Heart right ventricle (tissue), 16 donors: ENCODE measurements around the gene PDE7B. TPM values are rescaled to one million over a fixed set of nuclear protein-coding genes. Genes with fewer than 3 reads are reported as not detected.

Source experiments
- ATAC-seq, 8 donors: fragments of 200-7000 bp; cut with Tn5 transposase; one replicate each; pipeline ENCODE4 v1.9.1; 2020; ENCODE audit warnings: mild to moderate bottlenecking in 8 of 8, moderate library complexity in 8 of 8, moderate number of reproducible peaks in 1 of 8
- DNase-seq, 2 donors: peaks; one replicate each; pipeline ENCODE4 v3.0.0-alpha.2; 2020
- H3K27ac ChIP-seq, 10 donors: fragments of 200-600 bp; sonication (generic) in 2 of 10; one replicate each; pipeline versions ENCODE4 v1.5.0 to v1.8.0; 2020 to 2022; ENCODE audit warnings: mild to moderate bottlenecking in 3 of 10
- H3K27me3 ChIP-seq, 7 donors: fragments of 200-600 bp; one replicate each; pipeline ENCODE4 v1.8.0; 2021 to 2022; ENCODE audit warnings: mild to moderate bottlenecking in 2 of 7
- H3K36me3 ChIP-seq, 9 donors: fragments of 200-600 bp; sonication (generic) in 1 of 9; one replicate each; pipeline versions ENCODE4 v1.5.0 to v1.8.0; 2020 to 2022; ENCODE audit warnings: mild to moderate bottlenecking in 2 of 9
- H3K4me1 ChIP-seq, 9 donors: fragments of 200-600 bp; sonication (generic) in 1 of 9; one replicate each; pipeline versions ENCODE4 v1.5.0 to v1.8.0; 2020 to 2022; ENCODE audit warnings: mild to moderate bottlenecking in 4 of 9
- H3K4me3 ChIP-seq, 10 donors: fragments of 200-600 bp; sonication (generic) in 2 of 10; one replicate each; pipeline versions ENCODE4 v1.5.0 to v1.8.0; 2020 to 2022; ENCODE audit warnings: mild to moderate bottlenecking in 7 of 10, moderate library complexity in 2 of 10
- H3K9me3 ChIP-seq, 11 donors: fragments of 200-600 bp in 10 of 11; sonication (generic) in 2 of 11; one replicate each; pipeline versions ENCODE4 v1.5.0 to v1.8.0; 2013 to 2022; ENCODE audit warnings: mild to moderate bottlenecking in 2 of 11, control low read depth in 1 of 11, moderate library complexity in 1 of 11
- CTCF ChIP-seq, 9 donors: fragments of 200-600 bp; sonication (generic) in 2 of 9; IDR thresholded peaks; one replicate each; pipeline versions ENCODE4 v1.5.0 to v1.8.0; 2021 to 2022; ENCODE audit warnings: antibody characterized with exemption in 9 of 9, mild to moderate bottlenecking in 5 of 9, moderate library complexity in 1 of 9
- WGBS, 2 donors: extraction: QIAGEN DNeasy Blood & Tissue Kit; methylation state at CpG; one replicate each; pipeline ENCODE4 v1.1.7; 2013; ENCODE audit warnings: inconsistent platforms in 1 of 2; 5-methylcytosine and 5-hydroxymethylcytosine counted together
- intact Hi-C, 10 donors: fragments of 100-400 bp; cut with DNase I; formaldehyde crosslinking; loops; one replicate each; pipeline versions ENCODE4 v1.11.1 to v1.14.2; 2022
- polyA plus RNA-seq, 2 donors: library from polyadenylated mRNA; stranded (reverse); fragments of 200-250 nt; gene quantifications; one replicate each; pipeline ENCODE4 v1.2.3, GENCODE V29; 2013
- total RNA-seq, 10 donors: library from RNA; stranded (reverse); fragmentation: NEBNext Ultra II Directional in 3 of 10; extraction: Animal tissue kit (Norgen Biotek cat#: 25700) in 3 of 10; gene quantifications; one replicate each; pipeline versions ENCODE4 v1.2.1 to v1.2.4, GENCODE V29; 2021 to 2023
- donor health status: Arrhythmogenic right ventricular cardiomyopathy.
- donor health status: ischemic (EF 13 %, LVEDD 7.1; RV severe dilation, severe dysfunction).
- donor health status: healthy with polysubstance abuse.
- donor health status: DM: no; HTN: yes; CAD: no.
- donor health status: DM: no; HTN: no; CAD: no.
- donor health status: ischemic (EF 25% LVEDD 6.9; RV normal size, moderate dysfunction).
- donor health status: ischemic (EF 25% LVEDD 5.7; RV mildly dilated, moderate dysfunction).
- donor health status: healthy.
- donor health status: DM: yes; HTN: yes; CAD: no.
- donor health status: Ischemic cardiomyopathy.
- donor health status: ischemic (EF 35%, LVEDD 5.7; RV mildly dilated, moderate dysfunction).
- donor health status: nonischemic (EF 11% LVEDD 7.7; RV severe dilation, severe dysfunction).
- donor health status: DM: yes; HTN: yes; CAD: no.
- donor health status: PGD.
- donor health status: ischemic (EF 29% LVEDD 5.4; RV normal size, mild dysfunction).
- donor health status: nonischemic (EF 23%, LVEDD 6.1; RV moderate dilation, normal function).

Gene PDE7B
- total and polyA plus RNA-seq, 12 donors: 3.7 to 19.6 (median 10.8) TPM

- DNase-seq (no peak), ATAC-seq (no peak)
- Histone ChIP-seq H3K4me3 (no peak overlapping the region), H3K4me1 (peaks cover 0 to 10% (median 0%) of the 10 kb centered on the region in 9 donors), H3K27ac (no peak overlapping the region), H3K36me3 (peaks cover 0 to 21% (median 0%) of the 10 kb centered on the region in 9 donors), H3K27me3 (no peaks in the 10 kb centered on the region), H3K9me3 (no peaks in the 10 kb centered on the region)
- intact Hi-C loops: loop anchor here in 1 of 10 donors (10.0 kb wide), 1 partner anchor 278 kb away; no protein-coding TSS in a partner anchor
- WGBS, 2 donors: 82 to 95% methylated on average over 3 of the region's 3 CpGs
- no peak for TF ChIP-seq CTCF (IDR thresholded peaks at IDR 0.05)
Measured at GRCh38 chr6:135946674-135947073, 95.2 kb downstream of the PDE7B start.

GRCh38 chr6:135950669-135951068, 99.2 kb downstream of the PDE7B start:
- Histone ChIP-seq H3K27ac (no peak overlapping the region), H3K36me3 (peaks cover 0 to 21% (median 0%) of the 10 kb centered on the region in 9 donors), H3K27me3 (no peaks in the 10 kb centered on the region), H3K4me1 (peaks cover 0 to 10% (median 0%) of the 10 kb centered on the region in 9 donors), H3K4me3 (no peak overlapping the region), H3K9me3 (no peaks in the 10 kb centered on the region)
- ATAC-seq (no peak), DNase-seq (no peak)
- 93 to 96% methylated on average over 7 of the region's 7 CpGs for WGBS, 2 donors
- intact Hi-C loops: no loop called here
- TF ChIP-seq CTCF (IDR thresholded peaks at IDR 0.05): no peak

GRCh38 chr6:135951169-135951568, 99.7 kb downstream of the PDE7B start:
- 96 to 97% methylated on average over 1 of the region's 1 CpG for WGBS, 2 donors
- DNase-seq (no peak), ATAC-seq (no peak)
- intact Hi-C loops: no loop called here
- Histone ChIP-seq H3K27ac (no peak overlapping the region), H3K4me3 (no peak overlapping the region), H3K4me1 (peaks cover 0 to 10% (median 0%) of the 10 kb centered on the region in 9 donors), H3K27me3 (no peaks in the 10 kb centered on the region), H3K9me3 (no peaks in the 10 kb centered on the region), H3K36me3 (peaks cover 0 to 21% (median 0%) of the 10 kb centered on the region in 9 donors)
- no peak for TF ChIP-seq CTCF (IDR thresholded peaks at IDR 0.05)

GRCh38 chr6:135953818-135954217, 102.3 kb downstream of the PDE7B start:
- no peak overlapping the region for H3K27ac ChIP-seq
- TF ChIP-seq CTCF (IDR thresholded peaks at IDR 0.05): no peak
- DNase-seq (no peak), ATAC-seq (no peak)
- no peaks in the 10 kb centered on the region for H3K27me3 ChIP-seq
- H3K4me3 ChIP-seq: no peak overlapping the region
- H3K36me3 ChIP-seq: peaks cover 0 to 8% (median 0%) of the 10 kb centered on the region in 9 donors
- 89 to 90% methylated on average over 5 of the region's 5 CpGs for WGBS, 2 donors
- intact Hi-C loops: no loop called here
- H3K9me3 ChIP-seq: no peaks in the 10 kb centered on the region
- H3K4me1 ChIP-seq: peaks cover 0 to 6% (median 0%) of the 10 kb centered on the region in 9 donors
